HG03045 (cell line): Measurements from ENCODE around the gene PIWIL1.

Experiments used
- ATAC-seq: cut with Tn5 transposase; IDR thresholded peaks from one replicate; pipeline ENCODE4 v1.9.1; 2021; ENCODE audit warnings: mild to moderate bottlenecking, moderate library complexity; ENCODE audit not compliant: unreplicated experiment

The PIWIL1 gene

DNA sequence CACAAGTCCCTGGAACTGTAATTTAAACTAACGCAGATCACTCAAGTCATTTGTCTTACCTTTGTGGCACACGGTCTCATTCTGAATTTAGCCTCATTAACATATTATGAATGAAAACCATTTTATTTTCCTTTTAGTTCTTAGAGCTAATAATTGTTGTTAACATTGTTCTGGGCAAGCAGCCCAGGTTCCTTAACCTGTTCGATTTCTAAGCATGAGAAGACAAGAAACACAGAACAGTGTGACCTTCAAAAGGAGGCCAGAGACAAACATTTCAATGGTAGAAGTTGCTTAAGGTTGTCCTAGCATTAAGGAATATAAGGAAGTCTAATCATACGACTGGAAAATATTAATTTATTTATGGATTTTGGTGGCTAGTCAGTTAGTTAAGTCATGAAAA is 35.2 kb downstream of the PIWIL1 start:
- no peak for ATAC-seq

DNA sequence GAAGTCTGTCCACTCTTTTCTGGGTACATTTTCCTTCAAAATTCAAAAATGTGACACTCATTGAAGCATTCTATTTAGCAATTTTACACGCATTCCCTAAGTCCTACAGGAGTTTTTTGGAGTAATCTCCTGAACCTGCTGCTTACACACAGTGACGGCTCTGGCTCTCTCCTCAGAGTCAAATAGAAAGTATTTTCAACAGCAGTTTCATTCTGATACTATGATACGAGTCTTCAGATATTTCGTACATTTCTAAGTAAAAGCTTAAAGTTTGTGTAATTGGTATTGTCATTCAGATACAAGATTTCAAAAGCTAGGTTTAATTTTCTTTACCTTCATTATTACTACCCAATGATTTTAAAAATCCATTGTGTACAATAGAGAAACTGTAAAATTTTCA is 36.4 kb downstream of the PIWIL1 start:
- no peak for ATAC-seq

DNA sequence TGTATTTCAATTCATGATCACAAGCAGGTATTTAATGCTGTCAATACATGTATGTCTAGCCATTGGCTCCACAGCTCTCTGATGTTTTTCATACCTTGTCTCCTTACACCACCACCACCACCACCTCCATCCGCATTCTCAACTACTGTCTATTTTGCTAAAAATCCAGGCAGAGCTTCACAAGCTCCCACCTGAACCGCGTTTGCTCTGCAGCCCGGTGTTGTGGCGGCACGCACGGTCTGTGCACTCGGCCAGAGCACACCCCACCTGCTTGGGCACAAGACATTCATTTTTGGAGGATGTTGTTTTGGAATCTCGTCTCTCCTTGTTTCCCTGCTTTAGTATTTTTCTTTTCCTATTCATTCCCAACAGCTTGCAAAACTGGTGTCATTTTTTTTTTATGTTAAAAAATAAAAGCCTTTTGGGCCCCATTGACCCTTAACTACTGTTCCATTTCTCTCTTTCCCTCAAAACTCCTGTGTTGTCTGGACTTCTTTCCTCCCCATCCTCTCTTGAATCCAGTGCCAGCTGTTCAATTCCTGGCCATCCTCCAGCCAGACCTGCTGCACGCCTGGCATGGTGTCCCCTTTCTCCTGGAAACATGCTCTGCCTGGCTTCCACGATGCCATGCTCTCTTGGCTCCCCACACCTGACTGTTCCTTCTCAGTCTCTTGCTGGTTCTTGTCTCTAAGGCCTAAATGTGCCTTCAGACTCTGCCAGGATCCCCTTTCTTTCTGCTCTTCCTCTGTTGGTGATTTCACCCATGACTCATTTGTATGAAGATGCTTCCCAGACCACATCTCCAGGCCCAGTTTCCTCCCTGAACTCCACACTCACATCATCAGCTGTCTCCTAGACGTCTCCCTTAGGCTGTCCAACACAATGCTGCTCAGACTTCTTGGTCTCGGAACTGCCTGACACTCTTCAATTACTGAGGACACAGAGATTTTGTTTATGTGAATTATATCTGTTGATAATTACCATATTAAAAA is 37.9 kb downstream of the PIWIL1 start:
- no peak for ATAC-seq

DNA sequence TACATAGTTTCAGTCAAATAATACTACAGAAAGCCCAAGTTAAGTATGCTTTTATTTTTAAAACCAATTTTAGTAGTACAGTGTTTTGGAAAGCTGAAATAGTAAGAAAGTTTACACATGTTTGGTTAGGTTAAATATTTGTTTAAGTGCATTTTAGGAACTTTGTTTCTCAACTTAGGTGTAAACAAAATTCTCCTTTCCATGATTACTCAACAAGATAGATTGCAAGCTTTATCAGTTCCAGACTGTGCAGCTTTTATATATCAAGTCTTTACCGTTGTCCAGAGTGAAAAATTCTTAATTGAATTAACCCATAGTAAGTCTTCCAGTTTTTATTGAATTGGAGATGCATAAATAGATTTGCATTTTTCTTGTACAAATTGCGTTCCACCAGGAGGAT is 45.1 kb downstream of the PIWIL1 start:
- ATAC-seq: no peak

DNA sequence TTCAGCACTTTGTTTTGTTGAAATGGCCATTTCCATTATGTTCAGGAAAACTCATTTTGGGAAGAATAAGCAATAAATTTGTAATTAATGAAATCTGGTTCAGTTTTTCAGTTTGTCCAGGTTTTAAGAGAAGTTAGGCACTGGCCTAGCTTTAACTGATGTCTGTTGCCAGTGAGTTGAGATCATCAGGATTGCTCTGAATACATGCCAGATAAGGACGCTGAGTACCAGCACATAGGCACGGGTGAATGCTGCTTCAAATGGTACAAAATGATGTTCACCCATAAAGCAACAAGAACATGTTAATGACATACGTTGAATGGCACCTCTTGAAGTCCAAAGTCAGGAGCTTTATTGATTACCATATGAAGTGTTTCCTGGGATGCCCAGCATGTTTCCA is 46.5 kb downstream of the PIWIL1 start:
- ATAC-seq: no peak

DNA sequence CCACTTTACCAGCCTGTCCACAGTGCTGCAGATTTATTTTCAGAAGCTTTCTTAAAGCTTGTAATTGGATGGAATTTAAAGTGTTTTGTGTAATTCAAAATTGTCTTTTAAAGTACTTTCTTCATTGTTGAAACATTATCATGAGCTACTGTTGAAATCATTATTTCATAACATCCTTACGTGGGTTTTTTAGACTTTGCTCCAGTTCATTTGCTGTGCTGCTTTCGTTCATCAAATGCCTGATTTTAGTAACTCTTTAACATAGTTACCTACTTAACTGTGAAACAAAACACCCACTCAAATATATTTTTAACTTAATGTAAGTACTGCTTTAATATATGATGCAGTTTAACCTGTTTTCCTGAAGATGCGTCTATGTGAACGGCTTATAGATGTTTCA is 47.5 kb downstream of the PIWIL1 start:
- ATAC-seq: no peak

DNA sequence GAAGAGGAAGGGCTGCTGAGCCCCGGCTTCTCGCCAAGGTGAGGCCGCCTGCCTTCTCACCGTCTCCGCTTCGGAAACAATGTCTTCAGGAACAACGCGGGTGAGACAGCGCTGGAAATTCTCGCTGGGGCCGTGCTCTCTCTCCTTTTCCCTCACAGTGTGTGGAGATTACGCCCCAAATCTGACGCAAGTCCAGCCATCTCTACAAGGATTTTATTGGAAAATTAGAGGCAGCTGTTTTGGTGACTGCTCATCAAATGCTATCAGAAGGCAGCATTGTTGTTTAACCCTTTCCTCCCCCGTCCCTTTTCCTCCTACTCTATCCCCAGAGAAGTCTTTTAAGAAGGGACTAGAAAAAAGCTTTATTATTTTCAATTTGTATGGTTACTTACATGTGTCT is 53.5 kb downstream of the PIWIL1 start:
- no peak for ATAC-seq

DNA sequence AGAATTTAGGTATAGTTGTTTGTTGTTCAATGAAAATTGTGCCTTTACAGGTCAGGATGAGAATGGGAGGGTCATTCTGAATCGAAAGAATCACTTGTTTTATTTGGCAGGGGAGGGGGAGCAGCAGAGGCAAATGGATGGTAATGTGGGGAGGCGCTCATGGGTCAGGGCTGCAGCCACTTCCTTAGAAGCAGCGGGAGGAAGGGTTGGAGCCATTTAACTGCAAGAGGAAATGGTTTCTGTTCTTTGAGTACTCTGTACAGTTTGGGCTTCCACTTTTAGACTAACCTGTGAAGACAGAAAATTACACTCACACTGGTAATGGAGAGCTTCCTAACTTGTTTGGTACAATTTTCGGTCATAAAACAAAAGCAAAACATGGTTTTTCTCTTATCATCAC is 57.2 kb downstream of the PIWIL1 start:
- ATAC-seq: no peak

DNA sequence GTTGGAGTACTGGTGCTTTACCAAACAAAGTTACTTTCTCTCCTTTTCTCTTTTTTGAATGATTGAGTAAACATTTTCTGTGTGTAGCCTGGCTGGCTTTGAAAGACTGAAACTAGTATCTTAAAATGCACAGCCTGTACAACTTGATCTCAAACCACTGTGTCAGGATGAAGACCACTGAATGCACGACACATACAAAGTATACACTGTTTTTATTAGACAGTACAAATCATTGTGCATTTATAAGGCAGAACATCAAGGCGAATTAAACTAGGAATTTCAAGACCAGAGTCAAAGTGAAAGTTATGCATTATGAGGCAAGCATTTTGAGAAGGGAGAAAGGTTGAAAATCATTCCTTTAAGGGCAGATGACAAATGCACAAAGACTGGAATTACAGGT is 59.0 kb downstream of the PIWIL1 start:
- no peak for ATAC-seq

DNA sequence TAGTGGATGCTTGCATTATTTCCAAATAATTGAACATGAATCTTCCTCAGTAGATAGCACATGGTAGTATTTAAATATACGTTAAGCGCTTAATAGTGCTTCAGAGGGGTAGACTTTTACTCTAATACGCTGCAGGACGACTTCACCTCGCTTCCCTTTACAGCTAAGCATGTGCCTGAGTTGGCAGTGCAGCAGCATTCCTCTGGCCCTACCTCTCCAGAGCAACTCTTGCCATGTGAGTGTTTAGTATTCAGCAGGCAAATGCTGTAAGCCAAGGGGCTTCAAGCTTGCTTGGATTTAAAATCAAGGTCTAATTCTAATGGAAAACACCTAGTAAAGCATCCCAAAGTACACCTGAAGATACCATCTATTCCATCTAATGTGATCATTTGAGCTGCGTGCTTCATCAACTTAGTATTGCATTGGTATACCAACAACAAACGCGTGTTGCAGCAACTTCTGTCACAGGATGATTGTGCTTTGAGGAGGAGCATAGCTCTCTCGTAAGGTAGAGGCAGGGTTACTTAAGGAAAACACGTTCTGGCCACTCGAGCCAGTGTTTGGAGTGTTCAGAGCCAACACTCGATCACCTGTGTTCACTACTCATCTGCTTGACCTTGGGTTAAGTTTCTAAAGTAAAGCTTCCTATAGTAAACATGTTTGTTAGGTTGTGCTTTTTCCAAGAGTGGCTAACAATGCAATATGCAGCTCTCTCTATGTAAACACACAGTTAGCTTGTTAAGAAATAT is 60.6 kb downstream of the PIWIL1 start:
- ATAC-seq: no peak

DNA sequence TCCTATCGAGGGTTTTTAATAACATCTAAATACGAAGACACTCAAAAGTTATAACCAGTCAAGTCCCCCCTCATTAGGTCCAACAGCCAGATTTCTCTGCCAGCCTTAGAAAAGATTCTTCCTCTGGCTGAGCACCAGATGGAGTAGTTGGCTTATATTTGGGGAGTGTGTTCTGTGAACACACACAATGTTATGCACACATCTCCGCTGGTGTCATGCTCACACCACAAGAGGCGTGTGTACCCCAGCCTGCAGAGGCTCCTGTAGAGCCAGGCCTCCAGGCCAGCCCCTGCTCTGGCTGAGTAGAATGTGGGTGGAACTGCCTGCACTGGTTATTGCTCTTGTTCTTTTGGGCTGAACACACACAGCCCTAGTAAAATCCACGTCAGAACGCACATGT is 64.0 kb downstream of the PIWIL1 start:
- no peak for ATAC-seq

DNA sequence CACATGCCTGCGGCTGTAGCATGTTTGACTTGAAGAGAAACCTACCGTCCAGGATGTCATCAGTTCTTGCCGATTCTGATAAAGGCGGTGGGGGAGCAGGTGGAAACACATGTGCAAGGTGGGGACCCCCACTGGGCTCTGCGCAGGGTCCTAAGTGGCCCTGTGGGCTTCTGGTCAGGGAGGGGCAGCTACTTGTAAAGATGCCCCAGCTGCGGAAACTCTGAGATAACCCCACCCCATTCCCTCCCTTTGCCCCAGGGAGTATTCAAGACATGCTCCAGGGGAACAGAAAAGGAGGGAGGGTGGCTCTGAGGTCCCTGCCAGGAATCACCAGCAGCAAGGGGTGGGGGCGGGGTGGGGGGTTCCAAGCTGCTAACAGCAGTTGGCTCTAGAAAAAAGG is 67.6 kb downstream of the PIWIL1 start:
- no peak for ATAC-seq

DNA sequence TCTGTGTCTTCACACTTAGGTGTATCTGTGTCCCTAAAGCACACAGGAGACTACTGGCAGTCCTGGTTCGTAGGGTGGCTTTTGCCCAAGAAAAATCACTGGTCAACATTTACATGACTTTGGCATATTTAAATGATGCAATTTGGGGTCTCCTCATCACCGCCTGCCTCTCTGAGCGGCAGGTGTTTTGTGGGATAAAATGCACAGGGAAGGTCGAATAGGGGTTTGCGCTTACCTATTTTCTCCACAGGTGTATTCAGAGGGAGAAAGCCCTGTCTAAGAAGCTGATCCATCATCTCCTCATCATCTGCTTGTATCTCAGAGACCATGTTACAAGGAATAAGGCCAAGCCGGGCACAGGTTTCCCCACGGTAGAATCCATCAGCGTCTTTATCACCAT is 74.7 kb downstream of the PIWIL1 start:
- ATAC-seq: no peak

DNA sequence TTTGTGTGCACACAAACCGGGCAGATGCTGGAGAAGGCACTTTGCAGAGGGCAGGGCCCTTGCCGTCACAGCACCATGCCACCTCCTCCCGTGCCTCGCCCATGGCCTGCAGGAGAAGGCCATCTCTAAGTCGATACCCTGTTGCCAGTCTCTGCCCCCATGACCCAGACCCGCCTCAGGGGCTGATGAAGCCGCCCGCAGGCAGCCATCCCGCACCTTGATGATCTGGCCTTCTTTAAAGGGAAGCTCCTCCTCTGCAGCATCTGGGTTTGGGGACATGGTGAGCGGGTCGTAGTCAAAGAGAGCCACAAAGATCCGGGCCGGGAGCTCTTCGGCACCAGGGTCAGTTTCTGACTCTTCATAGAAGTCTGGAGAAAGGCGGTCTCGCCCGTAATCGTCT is 76.2 kb downstream of the PIWIL1 start:
- ATAC-seq: no peak

DNA sequence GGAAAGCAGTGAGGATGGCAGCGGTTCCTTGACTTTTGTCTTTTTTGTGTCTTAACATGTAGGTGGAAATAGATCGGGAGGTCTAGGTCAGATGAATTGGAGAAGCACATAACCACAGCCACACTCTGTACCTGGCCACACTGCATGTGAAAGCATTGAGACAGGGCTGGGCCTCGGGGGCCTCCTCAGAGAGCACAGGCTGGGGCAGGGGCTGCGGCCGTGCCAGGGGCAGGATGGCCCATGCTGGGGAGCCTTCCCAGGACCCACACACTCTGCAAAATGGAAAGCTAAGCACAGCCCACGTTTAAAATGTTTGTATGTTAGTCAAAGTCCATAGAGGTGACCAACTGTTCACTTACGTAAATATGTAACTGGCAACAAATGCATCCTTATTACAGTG is 76.7 kb downstream of the PIWIL1 start:
- no peak for ATAC-seq

DNA sequence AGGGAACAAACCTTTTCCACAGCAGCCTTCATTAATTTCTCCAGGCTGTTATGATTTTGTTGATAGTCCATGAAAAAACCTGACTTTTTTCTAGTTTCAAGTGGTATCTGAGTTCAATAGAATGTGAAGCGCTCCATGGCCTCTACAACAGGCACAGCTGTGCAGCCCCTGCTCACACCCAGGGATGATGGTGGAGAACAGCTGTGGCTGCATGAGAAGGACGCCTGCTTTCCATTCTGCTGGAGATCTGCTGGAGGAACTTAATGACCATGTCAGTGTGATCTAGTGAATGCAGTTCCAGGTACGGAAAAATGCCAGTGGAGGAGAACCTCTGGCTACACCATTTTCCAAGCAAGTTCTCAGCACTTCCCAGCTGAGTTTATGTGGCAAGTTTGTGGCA is 80.6 kb downstream of the PIWIL1 start:
- ATAC-seq: no peak

DNA sequence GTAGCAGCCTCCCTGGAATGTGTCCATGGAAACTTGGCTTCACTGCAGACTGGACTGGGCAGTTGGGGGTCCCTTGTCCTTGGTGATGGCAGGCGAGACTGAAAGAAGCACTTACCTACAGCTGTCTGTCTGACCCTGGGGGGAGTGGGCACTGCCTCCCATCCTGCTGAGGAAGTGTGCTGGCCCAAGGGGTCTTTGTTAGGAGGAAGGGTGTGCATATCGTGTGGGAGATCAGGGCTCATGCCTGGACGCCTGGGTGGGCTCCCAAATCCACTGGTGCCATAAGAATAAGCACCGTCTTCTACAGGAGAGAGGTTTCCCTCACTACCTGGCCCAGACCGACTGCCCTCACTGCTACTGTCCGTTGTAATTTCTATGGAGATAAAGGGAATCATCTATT is 81.4 kb downstream of the PIWIL1 start:
- no peak for ATAC-seq

DNA sequence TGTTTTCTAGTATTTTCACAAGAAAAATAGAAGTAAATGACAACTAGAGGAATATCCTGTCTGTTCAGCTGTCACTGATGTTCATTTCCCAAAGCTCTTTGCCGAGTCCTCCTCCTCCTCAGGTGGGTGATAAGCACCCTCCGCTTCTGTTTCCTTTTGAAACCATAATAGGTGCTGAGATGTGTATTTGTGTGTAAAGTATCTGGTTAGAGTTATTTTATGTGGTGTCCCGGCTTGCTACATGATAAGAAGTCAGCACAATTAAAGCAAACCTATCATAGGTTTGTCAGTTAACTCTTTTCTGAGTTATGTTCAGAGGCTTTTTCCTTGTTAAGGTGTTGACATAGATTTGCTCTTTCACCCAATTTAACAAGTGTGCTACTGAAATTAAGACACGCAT is 82.4 kb downstream of the PIWIL1 start:
- no peak for ATAC-seq

DNA sequence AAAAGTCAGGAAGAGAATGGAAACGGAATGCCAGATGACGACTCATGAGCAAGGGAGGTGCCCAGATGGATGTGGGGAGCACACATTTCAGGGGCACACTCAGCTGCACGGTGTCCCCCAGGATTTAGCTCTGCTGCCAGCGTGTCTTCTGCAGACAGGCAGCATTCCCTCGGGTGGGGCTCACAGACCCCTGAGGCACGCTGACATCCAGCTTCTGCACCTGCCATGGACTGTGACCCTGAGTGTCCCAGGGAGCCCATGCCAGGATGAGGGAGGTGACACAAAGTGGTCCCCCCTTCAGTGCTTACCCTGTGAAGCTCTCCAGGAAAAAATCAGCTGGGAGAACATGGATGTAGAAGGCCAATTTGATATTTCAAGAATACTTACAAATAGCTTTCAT is 84.2 kb downstream of the PIWIL1 start:
- ATAC-seq: no peak
